Peyer's patch (tissue), 4 donors: ENCODE data around the gene RAB40C. TPM values are rescaled to one million over a fixed set of nuclear protein-coding genes. Genes with fewer than 3 reads are reported as not detected.

Source experiments
- DNase-seq, 3 donors: peaks; one replicate each; pipeline ENCODE4 v3.0.0-alpha.2; 2017 to 2019
- H3K27ac ChIP-seq, 4 donors: fragments of 200-600 bp; sonication (generic); one replicate each; pipeline ENCODE4 v1.5.1; 2016 to 2019
- H3K27me3 ChIP-seq, 2 donors: fragments of 200-600 bp; sonication (generic); one replicate each; pipeline ENCODE4 v1.5.1; 2019
- H3K36me3 ChIP-seq, 3 donors: fragments of 200-600 bp; sonication (generic); one replicate each; pipeline ENCODE4 v1.5.1; 2016 to 2019
- H3K4me1 ChIP-seq, 4 donors: fragments of 200-600 bp; sonication (generic); one replicate each; pipeline ENCODE4 v1.5.1; 2016 to 2019
- H3K4me3 ChIP-seq, 4 donors: fragments of 200-600 bp; sonication (generic); 1 replicate in 3 of 4; 2 replicates in 1 of 4; pipeline ENCODE4 v1.5.1; 2016 to 2019; ENCODE audit warnings: mild to moderate bottlenecking in 1 of 4
- H3K9me3 ChIP-seq, 4 donors: fragments of 200-600 bp; sonication (generic); one replicate each; pipeline ENCODE4 v1.5.1; 2016 to 2019; ENCODE audit warnings: mild to moderate bottlenecking in 1 of 4
- CTCF ChIP-seq, 6 experiments: fragments of 450-650 bp in 4 of 6; fragments of 200-600 bp in 2 of 6; sonication (generic) in 1 of 6; IDR thresholded peaks; one replicate each; pipeline ENCODE4 v1.5.1; 2017 to 2019; ENCODE audit warnings: antibody characterized with exemption in 6 of 6, mild to moderate bottlenecking in 3 of 6, moderate library complexity in 1 of 6
- POLR2A ChIP-seq, 2 donors: fragments of 450-650 bp; IDR thresholded peaks; one replicate each; pipeline ENCODE4 v1.5.1; 2017; ENCODE audit warnings: antibody characterized with exemption in 2 of 2, mild to moderate bottlenecking in 2 of 2, moderate library complexity in 2 of 2
- total RNA-seq, 4 donors: library from RNA; depleted of rRNA; stranded (reverse); fragments of >200 nt; gene quantifications; one replicate each; pipeline ENCODE4 v1.1.0, GENCODE V29; 2016

The RAB40C gene
- total RNA-seq, result 10 to 100 TPM; 27.2 to 83.6 (median 62.7) TPM

GRCh38 chr16:589658-590187, at the start of gene RAB40C:
Gene RAB40C, plus strand, starts transcription at chr16:590066. Its CDS starts 226 bp downstream, at chr16:590292.
- H3K4me1 ChIP-seq, result peaks cover 12 to 49% (median 20%) of the 10 kb centered on the region in 4 donors
- TF ChIP-seq POLR2A (IDR thresholded peaks at IDR 0.05) (no peak), CTCF (IDR thresholded peaks at IDR 0.05) (peak in 1 of 6 experiments; percentile 26)
- H3K27ac ChIP-seq, result peak within 1 kb of the TSS; percentile 96 to 99 (median 98)
- no peaks in the 10 kb centered on the region for H3K27me3 ChIP-seq
- H3K36me3 ChIP-seq, result no peaks in the 10 kb centered on the region
- DNase-seq, result peak; percentile 99
- no peaks in the 10 kb centered on the region for H3K9me3 ChIP-seq
- peak within 1 kb of the TSS; percentile 92 to 96 (median 94) for H3K4me3 ChIP-seq

- peaks cover 0 to 63% (median 0%) of the 10 kb centered on the region in 3 donors for H3K36me3 ChIP-seq
- peaks cover 0 to 7% (median 0%) of the 10 kb centered on the region in 4 donors for H3K4me1 ChIP-seq
- H3K27ac ChIP-seq, result no peak overlapping the region
These were observed 49.1 kb upstream of the RAB40C start for GRCh38 chr16:540645-541340.

GRCh38 chr16:543301-544164, 46.3 kb upstream of the RAB40C start:
- peaks cover 0 to 52% (median 0%) of the 10 kb centered on the region in 3 donors for H3K36me3 ChIP-seq
- peak in 1 of 3 donors; percentile 65 for DNase-seq
- no peaks in the 10 kb centered on the region for H3K9me3 ChIP-seq
- H3K27ac ChIP-seq, result peak overlapping the region in 1 of 4 donors; percentile 35
- peaks cover 0 to 21% (median 0%) of the 10 kb centered on the region in 4 donors for H3K4me1 ChIP-seq
- H3K4me3 ChIP-seq, result peak overlapping the region in 1 of 4 donors; percentile 6
- TF ChIP-seq POLR2A (IDR thresholded peaks at IDR 0.05) (peak in 1 of 2 donors; percentile 14), CTCF (IDR thresholded peaks at IDR 0.05) (no peak)
- H3K27me3 ChIP-seq, result no peaks in the 10 kb centered on the region

More at GRCh38 chr16:540645-541340, 49.1 kb upstream of the RAB40C start:
- H3K27me3 ChIP-seq, result no peaks in the 10 kb centered on the region
- DNase-seq, result no peak
- no peak overlapping the region for H3K4me3 ChIP-seq
- no peaks in the 10 kb centered on the region for H3K9me3 ChIP-seq
- TF ChIP-seq CTCF (IDR thresholded peaks at IDR 0.05) (no peak), POLR2A (IDR thresholded peaks at IDR 0.05) (no peak)

- DNase-seq, result no peak
- Histone ChIP-seq H3K36me3 (peaks cover 0 to 52% (median 0%) of the 10 kb centered on the region in 3 donors), H3K4me1 (peaks cover 0 to 21% (median 0%) of the 10 kb centered on the region in 4 donors), H3K9me3 (no peaks in the 10 kb centered on the region), H3K27ac (no peak overlapping the region), H3K4me3 (no peak overlapping the region), H3K27me3 (no peaks in the 10 kb centered on the region)
- no peak for TF ChIP-seq CTCF (IDR thresholded peaks at IDR 0.05)
- TF ChIP-seq POLR2A (IDR thresholded peaks at IDR 0.05), result no peak
These were observed 45.3 kb upstream of the RAB40C start for GRCh38 chr16:544517-544916.
